GM10248 (cell line): ENCODE measurements around the gene EFL1.

Experiments used
- CTCF ChIA-PET: fragments of 300-600 bp; sonication (Branson Sonifier 250); formaldehyde crosslinking; extraction: SDS; loops from one replicate; lab custom pipeline; 2021; ENCODE audit warnings: antibody characterized with exemption; lab: Yijun Ruan, JAX
- POLR2A ChIA-PET: fragments of 350-650 bp; sonication (Branson Sonifier 250); formaldehyde crosslinking; extraction: SDS; loops from one replicate; lab custom pipeline; 2020; ENCODE audit warnings: antibody characterized with exemption; lab: Yijun Ruan, JAX
- DNase-seq: peaks from one replicate; pipeline ENCODE4 v3.0.0; 2012; ENCODE audit errors: extremely low spot score
- TF ChIP-seq, protein P1 (sequence below): IDR thresholded peaks from 2 replicates; pipeline ENCODE4 v1.5.1; 2012; ENCODE audit warnings: mild to moderate bottlenecking, low read depth; ENCODE audit errors: extremely low read depth, missing control alignments, control extremely low read depth

Gene EFL1

DNA sequence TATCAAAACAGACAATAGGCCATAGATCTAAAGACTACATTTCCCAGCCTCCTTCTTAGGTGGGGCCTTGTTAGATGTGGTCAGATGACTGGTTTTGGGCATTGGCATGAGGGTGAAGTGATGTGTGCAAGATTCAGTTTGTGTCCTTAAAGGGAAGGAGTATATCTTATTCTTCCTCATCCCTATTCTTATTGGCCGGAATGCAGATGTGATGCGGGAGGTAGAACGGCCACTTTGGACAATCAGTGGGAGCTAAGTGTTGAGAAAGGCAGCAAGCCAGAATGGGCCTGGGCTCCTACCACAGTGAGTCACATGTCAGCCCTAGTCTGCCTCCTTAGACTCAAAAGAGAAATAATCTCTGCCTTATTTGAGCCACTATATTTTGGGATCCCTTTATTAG, 126.9 kb downstream of the EFL1 start:
- no peak for DNase-seq
- CTCF ChIA-PET, result interaction anchor here (1.0 to 2.2 kb wide), 6 partner anchors 14 to 27 kb away, joined by 3 to 13 read pairs (median 4); no protein-coding TSS in a partner anchor
- TF ChIP-seq, protein P1, sequence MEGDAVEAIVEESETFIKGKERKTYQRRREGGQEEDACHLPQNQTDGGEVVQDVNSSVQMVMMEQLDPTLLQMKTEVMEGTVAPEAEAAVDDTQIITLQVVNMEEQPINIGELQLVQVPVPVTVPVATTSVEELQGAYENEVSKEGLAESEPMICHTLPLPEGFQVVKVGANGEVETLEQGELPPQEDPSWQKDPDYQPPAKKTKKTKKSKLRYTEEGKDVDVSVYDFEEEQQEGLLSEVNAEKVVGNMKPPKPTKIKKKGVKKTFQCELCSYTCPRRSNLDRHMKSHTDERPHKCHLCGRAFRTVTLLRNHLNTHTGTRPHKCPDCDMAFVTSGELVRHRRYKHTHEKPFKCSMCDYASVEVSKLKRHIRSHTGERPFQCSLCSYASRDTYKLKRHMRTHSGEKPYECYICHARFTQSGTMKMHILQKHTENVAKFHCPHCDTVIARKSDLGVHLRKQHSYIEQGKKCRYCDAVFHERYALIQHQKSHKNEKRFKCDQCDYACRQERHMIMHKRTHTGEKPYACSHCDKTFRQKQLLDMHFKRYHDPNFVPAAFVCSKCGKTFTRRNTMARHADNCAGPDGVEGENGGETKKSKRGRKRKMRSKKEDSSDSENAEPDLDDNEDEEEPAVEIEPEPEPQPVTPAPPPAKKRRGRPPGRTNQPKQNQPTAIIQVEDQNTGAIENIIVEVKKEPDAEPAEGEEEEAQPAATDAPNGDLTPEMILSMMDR, result no peak
- POLR2A ChIA-PET, result no interaction called here

DNA sequence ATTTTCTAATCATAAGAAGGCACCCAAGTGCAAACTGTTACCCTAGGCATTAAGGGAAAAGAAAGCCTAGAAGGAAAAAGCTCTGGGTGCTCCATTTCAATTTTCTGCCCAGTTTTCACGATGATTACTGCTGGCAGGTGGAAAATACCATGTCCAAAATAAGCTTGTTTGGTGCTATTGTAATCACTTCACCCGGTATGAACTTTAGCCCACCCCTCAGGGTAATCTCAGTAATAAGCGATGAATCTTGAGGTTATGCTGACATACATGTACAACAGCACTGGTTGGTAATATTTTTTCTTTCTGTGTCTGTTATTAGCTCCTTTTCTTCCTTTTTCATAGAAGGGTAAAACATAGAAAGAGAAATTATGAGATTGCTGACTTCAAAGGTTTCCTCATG, 128.1 kb downstream of the EFL1 start:
- no peak for DNase-seq
- CTCF ChIA-PET, result interaction anchor here (0.9 to 2.2 kb wide), 8 partner anchors 9 to 26 kb away, joined by 3 to 13 read pairs (median 4); no protein-coding TSS in a partner anchor
- TF ChIP-seq, protein P1, result no peak
- POLR2A ChIA-PET, result no interaction called here

DNA sequence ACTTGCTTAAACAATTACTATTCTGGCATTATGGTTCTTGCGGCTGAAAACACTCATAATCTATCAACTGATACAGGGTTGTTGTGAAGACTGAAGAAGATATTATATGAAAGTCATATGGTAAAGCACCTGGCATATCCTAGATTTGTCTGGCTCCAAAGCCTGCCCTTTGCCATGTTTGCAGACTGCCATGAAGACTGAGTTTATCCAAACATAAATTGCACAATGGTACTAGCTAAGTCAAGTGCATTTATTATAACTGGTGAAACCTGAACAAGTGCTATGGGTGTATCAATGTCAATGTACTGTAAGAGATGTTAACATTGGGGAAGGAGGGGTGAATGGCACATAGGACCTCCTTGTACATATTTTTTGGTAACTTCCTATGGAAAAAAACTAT, 129.3 kb downstream of the EFL1 start:
- ChIA-PET CTCF (interaction anchor here (1.6 kb wide), 1 partner anchor 10 kb away, joined by 4 read pairs; no protein-coding TSS in a partner anchor), POLR2A (no interaction called here)
- DNase-seq, result no peak
- TF ChIP-seq, protein P1, result no peak

DNA sequence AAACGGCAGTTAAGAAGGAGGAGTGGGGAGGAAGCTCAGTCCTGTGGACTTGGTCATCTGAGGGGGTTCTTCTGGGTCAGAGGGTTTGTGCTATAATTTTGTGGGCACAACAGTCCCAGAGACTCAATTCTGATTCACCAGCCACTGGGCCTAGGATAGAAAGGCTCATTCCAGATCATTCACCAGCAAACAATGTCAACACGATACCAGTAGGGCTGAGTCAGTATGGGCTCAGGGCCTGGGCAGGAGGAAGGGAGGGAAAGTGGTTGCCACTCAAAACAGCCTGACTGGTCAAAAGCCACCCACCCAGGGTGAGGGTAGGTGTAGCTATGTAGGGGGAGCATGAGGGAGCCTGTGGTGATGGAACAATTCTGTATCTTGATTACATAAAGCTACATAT, 129.8 kb downstream of the EFL1 start:
- TF ChIP-seq, protein P1, result no peak
- CTCF ChIA-PET, result no interaction called here
- no peak for DNase-seq
- POLR2A ChIA-PET, result no interaction called here

DNA sequence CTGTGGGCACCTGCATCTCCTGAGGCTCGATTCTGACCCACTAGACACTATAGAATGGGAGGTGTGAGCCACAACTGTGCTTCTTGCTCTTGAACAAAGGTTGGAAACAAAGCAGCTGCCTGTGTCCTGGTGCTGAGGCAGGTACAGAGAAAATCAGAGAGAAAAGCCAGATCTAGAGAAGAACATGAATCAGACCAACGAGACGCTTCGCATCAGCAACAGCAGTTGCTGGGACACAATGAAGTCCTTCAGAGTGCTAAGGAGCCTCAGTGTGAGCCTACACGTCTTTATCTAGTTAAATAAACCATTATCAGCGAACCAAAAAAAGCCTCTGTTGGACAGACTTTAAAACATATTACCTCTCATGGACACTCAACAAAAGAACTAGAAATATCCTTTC, 130.4 kb downstream of the EFL1 start:
- DNase-seq, result no peak
- TF ChIP-seq, protein P1, result no peak
- POLR2A ChIA-PET, result no interaction called here
- CTCF ChIA-PET, result no interaction called here

DNA sequence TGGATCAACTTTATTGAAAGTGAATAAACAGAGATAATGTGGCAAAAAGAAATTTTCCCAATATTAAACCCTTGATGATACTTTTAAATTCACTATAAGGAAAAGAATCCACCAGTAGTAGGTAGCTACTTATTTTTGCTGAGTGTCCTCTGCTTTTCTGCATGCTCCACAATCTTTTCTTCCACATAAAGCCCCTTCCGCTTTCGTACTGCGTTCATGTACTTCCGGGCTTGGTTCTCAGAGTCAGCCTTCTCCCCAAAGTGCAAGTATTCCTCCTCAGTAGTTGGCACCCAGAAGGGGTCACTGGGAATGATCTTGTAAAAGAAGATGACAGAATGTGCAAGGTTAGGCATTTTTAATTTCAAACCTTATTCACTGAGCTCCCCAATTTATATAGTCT, 132.3 kb downstream of the EFL1 start:
- TF ChIP-seq, protein P1, result no peak
- CTCF ChIA-PET, result interaction anchor here (0.8 to 1.5 kb wide), 4 partner anchors 10 to 68 kb away, joined by 3 to 7 read pairs (median 4); no protein-coding TSS in a partner anchor
- POLR2A ChIA-PET, result no interaction called here
- DNase-seq, result no peak
